K562 (cell line): ENCODE measurements around the gene MLYCD. TPM values are rescaled to one million over a fixed set of nuclear protein-coding genes. Genes with fewer than 3 reads are reported as not detected.

ENCODE experiments used
- ARID3A ChIP-seq: IDR thresholded peaks from 2 replicates; pipeline ENCODE4 v1.6.1; 2012; ENCODE audit warnings: low read depth, low read length, improper control_type of control experiment, borderline replicate concordance
- BDP1 ChIP-seq: IDR thresholded peaks from 3 replicates; pipeline ENCODE4 v1.6.1; 2011; ENCODE audit not compliant: insufficient read length, insufficient read depth
- CHAMP1 ChIP-seq: fragments of 450-650 bp; IDR thresholded peaks from 2 replicates; pipeline ENCODE4 v1.6.1; 2016; ENCODE audit warnings: mild to moderate bottlenecking
- COPS2 ChIP-seq: fragments of 450-650 bp; conservative IDR thresholded peaks from 2 replicates; pipeline ENCODE4 v1.6.1; 2016; ENCODE audit warnings: mild to moderate bottlenecking, moderate library complexity
- CREM ChIP-seq: IDR thresholded peaks from 2 replicates; pipeline ENCODE4 v1.6.1; 2014; ENCODE audit warnings: antibody characterized with exemption, low read depth
- DLX4 ChIP-seq: fragments of 250-450 bp; sonication (Bioruptor Pico); IDR thresholded peaks from 2 replicates; pipeline ENCODE4 v1.6.1; 2021; ENCODE audit warnings: mild to moderate bottlenecking
- ETS1 ChIP-seq: conservative IDR thresholded peaks from 2 replicates; pipeline ENCODE4 v1.6.1; 2011; ENCODE audit warnings: low read depth, mild to moderate bottlenecking, low read length; ENCODE audit not compliant: control insufficient read depth
- EZH2 ChIP-seq: IDR thresholded peaks from 2 replicates; pipeline ENCODE4 v1.6.1; 2012; ENCODE audit warnings: low read depth, mild to moderate bottlenecking, inconsistent platforms, low read length, borderline replicate concordance
- FOXJ3 ChIP-seq: sonication (generic); formaldehyde crosslinking; IDR thresholded peaks from 2 replicates; pipeline ENCODE4 v1.4.0; 2020; ENCODE audit warnings: mild to moderate bottlenecking, missing genetic modification reagents
- HDAC1 ChIP-seq, 2 experiments: fragments of 450-650 bp; IDR thresholded peaks; 2 replicates each; pipeline ENCODE4 v1.6.1; 2016 to 2017; ENCODE audit warnings: inconsistent platforms in 1 of 2, mild to moderate bottlenecking in 1 of 2, moderate library complexity in 1 of 2
- IFI16 ChIP-seq: fragments of 250-450 bp; sonication (Bioruptor Pico); IDR thresholded peaks from 2 replicates; pipeline ENCODE4 v2.1.2; 2022; ENCODE audit warnings: mild to moderate bottlenecking, inconsistent platforms
- KAT8 ChIP-seq: fragments of 450-650 bp; IDR thresholded peaks from 2 replicates; pipeline ENCODE4 v1.6.1; 2016; ENCODE audit warnings: low read depth, mild to moderate bottlenecking
- MAFK ChIP-seq: IDR thresholded peaks from 2 replicates; pipeline ENCODE4 v1.6.1; 2011; ENCODE audit warnings: low read length, improper control_type of control experiment
- MCM7 ChIP-seq, 2 experiments: fragments of 450-650 bp; IDR thresholded peaks; 2 replicates each; pipeline ENCODE4 v1.6.1; 2016 to 2018
- MECOM ChIP-seq: fragments of 250-450 bp; sonication (Bioruptor Pico); IDR thresholded peaks from 2 replicates; pipeline ENCODE4 v1.8.0; 2022; ENCODE audit warnings: inconsistent platforms
- NELFE ChIP-seq: IDR thresholded peaks from 2 replicates; pipeline ENCODE4 v1.6.1; 2011; ENCODE audit warnings: mild to moderate bottlenecking; ENCODE audit not compliant: insufficient read depth, insufficient read length
- SMAD3 ChIP-seq: fragments of 450-650 bp; formaldehyde crosslinking; conservative IDR thresholded peaks from 2 replicates; pipeline ENCODE4 v1.4.0; 2020; ENCODE audit warnings: mild to moderate bottlenecking
- ZFP30 ChIP-seq: fragments of 250-450 bp; sonication (Bioruptor Pico); IDR thresholded peaks from 2 replicates; pipeline ENCODE4 v1.8.0; 2022; ENCODE audit warnings: moderate library complexity, mild to moderate bottlenecking, inconsistent platforms, borderline replicate concordance
- ZNF12 ChIP-seq: sonication (generic); formaldehyde crosslinking; IDR thresholded peaks from 2 replicates; pipeline ENCODE4 v1.4.0; 2020; ENCODE audit warnings: mild to moderate bottlenecking, missing genetic modification reagents
- ZNF384 ChIP-seq: IDR thresholded peaks from 2 replicates; pipeline ENCODE4 v1.6.1; 2012; ENCODE audit warnings: low read depth, low read length, improper control_type of control experiment
- polyA plus RNA-seq, 8 experiments: library from polyadenylated mRNA; depleted of rRNA in 4 of 8; stranded (reverse) in 5 of 8; unstranded in 3 of 8; fragments of >200 nt; fragmentation: Nextera tagmentation in 2 of 8; fragmentation: Illumina TruSeq in 1 of 8; extraction: Ambion mirVana in 2 of 8; extraction: Trizol in 1 of 8; gene quantifications; 2 replicates each; pipeline versions ENCODE4 v1.2.1 to v1.2.3, GENCODE V29; 2011 to 2014; ENCODE audit warnings: inconsistent platforms in 1 of 8, missing spikeins in 1 of 8
- total RNA-seq, 7 experiments: library from RNA; depleted of rRNA in 6 of 7; stranded (reverse); fragments of >200 nt in 6 of 7; fragmentation: Illumina TruSeq in 2 of 7; extraction: Trizol in 2 of 7; gene quantifications; 2 replicates each; pipeline versions ENCODE4 v1.2.1 to v1.2.3, GENCODE V29; 2011 to 2021; ENCODE audit warnings: low replicate concordance in 1 of 7
- TF ChIP-seq, protein P1 (sequence below), 2 experiments: IDR thresholded peaks; 2 replicates each; pipeline ENCODE4 v1.6.1; 2011; ENCODE audit warnings: borderline replicate concordance in 1 of 2, control low read depth in 1 of 2, low read depth in 1 of 2, low read length in 1 of 2, mild to moderate bottlenecking in 1 of 2, mixed read lengths in 1 of 2, moderate library complexity in 1 of 2; ENCODE audit not compliant: insufficient read depth in 1 of 2, insufficient read length in 1 of 2, poor library complexity in 1 of 2, severe bottlenecking in 1 of 2; ENCODE audit errors: extremely low read depth in 1 of 2

Gene MLYCD
- total and polyA plus RNA-seq, 9 of the 15 experiments (the other 6 are each of a cell fraction or from before 2014, with no cell fraction given): 0.15 to 2.0 (median 1.0) TPM

GRCh38 chr16:83899272-83899897, 470 bp downstream of the MLYCD start (continued):
- TF ChIP-seq COPS2: no peak
- no peak for TF ChIP-seq SMAD3 (CRISPR knock-in tag)
- 0 out of 2 replicates have a peak, but pooled peaks have one; percentile 41 for TF ChIP-seq ZNF12 (CRISPR knock-in tag)
- TF ChIP-seq KAT8: no peak
- no peak for TF ChIP-seq NELFE
- TF ChIP-seq FOXJ3: no peak
- TF ChIP-seq ETS1: peak; percentile 63
- TF ChIP-seq ARID3A: no peak
- TF ChIP-seq BDP1: no peak
- no peak; a peak in 1 of 4 replicates for TF ChIP-seq HDAC1 (IDR thresholded peaks at IDR 0.05)
- no peak for TF ChIP-seq CHAMP1
- TF ChIP-seq MAFK: no peak
- TF ChIP-seq ZNF384: no peak
- no peak for TF ChIP-seq IFI16
- TF ChIP-seq, protein P1, sequence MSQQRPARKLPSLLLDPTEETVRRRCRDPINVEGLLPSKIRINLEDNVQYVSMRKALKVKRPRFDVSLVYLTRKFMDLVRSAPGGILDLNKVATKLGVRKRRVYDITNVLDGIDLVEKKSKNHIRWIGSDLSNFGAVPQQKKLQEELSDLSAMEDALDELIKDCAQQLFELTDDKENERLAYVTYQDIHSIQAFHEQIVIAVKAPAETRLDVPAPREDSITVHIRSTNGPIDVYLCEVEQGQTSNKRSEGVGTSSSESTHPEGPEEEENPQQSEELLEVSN (IDR thresholded peaks at IDR 0.05; ENCODE audit: borderline replicate concordance in 1 of 2, extremely low read depth in 1 of 2, insufficient read depth in 1 of 2, insufficient read length in 1 of 2, low read depth in 1 of 2, low read length in 1 of 2, poor library complexity in 1 of 2, severe bottlenecking in 1 of 2): peak; percentile 50 to 87
- TF ChIP-seq DLX4 (CRISPR knock-in tag): no peak
- TF ChIP-seq CREM: peak; percentile 17; the same call in 1 of the 2 replicates
- no peak for TF ChIP-seq EZH2
- TF ChIP-seq ZFP30: no peak
- no peak for TF ChIP-seq MCM7 (IDR thresholded peaks at IDR 0.05)
- no peak for TF ChIP-seq MECOM (CRISPR knock-in tag)
